Stimulated activated CD8-positive, alpha-beta memory T cell treated with anti-CD3 and anti-CD28 coated beads, Interleukin-7, amount 100 ng/mL, for 1 hour (primary cell): ENCODE results near the gene ARID5A.

Source experiments
- DNase-seq, 2 donors: peaks; one replicate each; pipeline ENCODE4 v3.0.0-alpha.2; 2020; ENCODE audit warnings: low read depth in 2 of 2

Gene ARID5A

DNA sequence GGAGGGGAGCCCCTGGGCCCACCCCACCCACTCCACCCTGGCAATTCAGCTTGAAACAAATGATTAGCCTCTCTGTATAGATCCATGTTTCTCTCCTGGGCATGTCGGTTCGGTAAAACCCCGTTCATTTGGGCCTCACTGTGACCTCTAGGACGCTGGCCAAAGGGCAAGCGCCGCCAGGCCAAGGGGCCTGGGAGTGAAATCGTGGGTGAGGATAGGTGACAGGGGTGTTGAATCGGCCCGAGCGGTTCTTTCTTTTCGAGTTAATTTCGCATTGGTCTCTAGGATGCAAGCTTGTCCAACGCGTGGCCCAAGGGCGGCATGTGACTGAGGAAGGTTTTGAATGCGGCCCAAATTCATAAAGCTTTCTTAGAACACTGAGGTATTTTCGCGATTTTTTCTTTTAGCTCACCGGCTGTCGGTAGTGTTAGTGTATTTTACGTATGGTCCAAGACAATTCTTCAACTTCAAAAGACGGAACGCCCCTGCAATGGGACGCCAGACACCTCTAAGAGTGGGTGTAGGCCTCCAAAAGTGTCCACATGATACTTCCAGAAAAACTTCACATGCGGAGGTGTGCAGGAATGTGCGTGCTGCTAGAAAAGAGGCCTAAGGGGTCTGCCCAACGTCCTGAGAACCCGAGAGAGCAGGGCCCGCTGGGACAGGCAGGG is 9.8 kb upstream of the ARID5A start:
- no peak for DNase-seq

DNA sequence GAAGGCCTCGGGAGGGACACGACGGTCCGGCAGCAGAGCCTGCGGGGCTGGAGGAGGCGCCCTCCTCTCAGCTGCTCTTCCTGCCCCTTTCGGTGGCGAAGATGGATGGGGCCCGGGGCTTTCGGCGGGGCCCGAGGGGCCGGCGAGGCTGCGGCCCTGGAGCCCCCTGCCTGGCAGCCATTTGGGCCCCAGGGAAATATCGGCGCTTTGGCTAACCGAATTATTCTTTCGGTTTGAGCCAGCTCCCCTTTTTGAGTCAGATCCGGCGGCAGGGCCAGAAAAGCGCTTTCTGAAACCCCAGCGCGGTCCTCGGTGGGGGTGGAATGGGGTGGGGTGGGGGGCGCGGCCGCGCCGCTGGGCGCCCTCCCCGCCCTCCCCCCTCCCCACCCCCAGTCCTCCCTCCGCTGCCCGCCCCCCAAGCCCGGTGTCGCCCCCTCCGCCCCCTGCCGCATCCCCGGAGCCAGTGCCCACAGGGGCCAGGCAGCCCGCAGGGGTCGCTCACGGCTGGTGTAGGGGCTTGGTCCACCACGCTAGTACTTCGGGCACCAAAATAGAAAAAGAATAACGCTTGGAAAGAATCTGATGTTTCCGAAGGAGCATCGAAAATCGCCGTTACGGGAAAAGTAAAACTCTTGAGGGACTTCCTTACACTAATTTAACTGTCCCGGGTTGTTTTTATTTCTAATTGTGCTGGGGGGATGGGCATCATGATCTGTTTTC is 9.1 kb upstream of the ARID5A start:
- DNase-seq, result peak in 1 of 2 donors; percentile 22

DNA sequence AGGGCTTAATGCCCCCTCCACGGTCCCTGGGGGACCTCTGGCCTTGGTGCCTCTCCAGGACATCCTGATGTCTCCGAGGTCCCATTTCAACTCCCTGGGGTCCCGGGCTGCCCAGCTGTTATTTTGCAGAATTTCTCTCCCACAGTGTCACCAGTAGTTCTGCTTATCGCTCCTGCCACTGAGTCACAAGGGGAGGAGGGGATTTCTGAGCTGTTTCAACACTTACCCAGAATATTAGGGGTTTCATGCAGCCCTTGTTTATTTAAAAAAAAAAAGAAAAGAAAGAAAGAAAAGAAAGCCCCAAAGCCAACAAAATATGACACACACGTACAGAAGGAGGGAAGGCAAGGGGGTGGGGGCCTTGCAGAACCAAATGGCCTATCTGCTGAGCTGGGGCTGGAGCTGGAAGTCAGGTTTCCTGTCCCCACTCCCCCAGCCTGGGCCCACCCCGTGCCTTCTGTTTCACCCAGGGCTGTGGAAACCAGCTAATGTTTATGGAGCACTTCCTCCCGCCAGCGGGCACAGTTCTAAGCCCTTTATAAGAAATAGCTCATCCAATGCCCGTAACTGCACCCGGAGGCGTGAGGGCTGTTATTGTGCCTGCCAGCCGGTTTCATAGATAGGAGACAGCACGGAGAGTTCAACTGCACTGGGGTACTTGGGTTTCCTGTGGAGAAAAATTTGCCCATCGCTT is 8.4 kb upstream of the ARID5A start:
- no peak for DNase-seq

DNA sequence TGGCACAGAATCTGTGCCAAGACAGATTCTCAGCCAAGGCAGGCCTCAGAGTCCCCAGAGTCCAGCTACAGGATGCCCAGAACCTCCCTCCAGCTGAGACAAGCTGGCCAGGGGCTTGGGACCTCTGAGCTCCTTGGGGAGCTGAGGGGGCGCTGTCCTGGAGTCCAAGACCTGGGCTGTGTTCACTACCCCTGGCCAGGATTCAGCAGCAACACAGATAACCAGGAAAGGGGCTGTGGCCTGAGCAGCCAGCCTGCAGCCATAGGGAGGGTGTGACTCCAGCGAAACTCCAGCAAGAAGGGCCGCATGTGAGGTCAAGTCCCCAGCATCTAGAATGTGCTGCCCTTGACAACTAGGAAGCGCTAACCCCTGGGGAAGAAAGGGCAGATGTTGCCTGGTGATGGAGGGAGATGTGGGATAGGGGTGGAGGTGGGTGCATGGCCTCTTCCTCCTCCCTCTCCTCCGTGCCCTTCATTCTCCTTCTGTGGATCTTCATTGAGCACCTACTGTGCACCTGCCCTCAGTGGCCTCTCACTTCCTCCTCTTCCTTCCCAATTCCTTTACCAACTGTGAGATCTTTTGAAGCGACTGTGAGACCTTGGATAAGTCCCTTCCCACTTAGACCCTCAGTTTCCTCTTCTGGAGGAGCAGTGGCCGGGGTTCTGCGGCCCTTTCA is 7.7 kb upstream of the ARID5A start:
- DNase-seq, result no peak

DNA sequence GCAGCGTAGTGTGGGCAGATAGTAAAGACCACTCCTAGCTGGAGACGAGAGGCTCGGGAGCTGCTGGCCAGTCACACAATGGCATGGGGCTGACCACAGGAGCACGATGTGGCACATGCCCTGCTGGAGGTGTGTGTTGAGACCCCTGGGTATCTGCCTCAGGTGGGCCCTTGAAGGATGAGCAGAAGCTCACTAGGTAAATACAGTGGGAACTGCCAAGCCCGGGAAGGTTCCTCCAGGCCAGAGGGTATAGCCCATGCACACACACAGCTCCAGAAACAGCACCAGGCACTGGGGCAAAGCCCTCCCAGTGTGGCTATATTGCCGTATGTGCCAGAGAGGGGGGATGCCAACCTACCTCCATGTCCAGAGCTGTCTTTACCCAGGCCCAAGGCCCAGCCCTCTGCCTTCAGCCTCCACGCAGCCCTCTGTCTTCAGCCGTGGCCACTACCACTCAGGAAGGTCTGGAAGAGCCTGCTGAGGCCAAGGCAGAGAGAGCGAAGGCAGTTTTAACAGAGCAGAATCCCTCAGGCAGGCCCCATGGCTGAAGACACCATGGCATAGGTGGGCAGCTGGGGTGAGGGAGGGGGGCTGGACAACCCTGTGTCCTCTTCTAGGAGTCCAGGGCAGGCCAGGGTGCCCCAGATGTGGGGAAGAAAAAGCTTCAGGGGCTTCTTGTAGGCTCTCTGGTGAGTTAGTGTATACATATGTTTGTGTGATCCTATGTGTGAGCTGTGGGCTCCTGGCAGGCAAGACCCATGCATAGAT is 7.0 kb upstream of the ARID5A start:
- no peak for DNase-seq

DNA sequence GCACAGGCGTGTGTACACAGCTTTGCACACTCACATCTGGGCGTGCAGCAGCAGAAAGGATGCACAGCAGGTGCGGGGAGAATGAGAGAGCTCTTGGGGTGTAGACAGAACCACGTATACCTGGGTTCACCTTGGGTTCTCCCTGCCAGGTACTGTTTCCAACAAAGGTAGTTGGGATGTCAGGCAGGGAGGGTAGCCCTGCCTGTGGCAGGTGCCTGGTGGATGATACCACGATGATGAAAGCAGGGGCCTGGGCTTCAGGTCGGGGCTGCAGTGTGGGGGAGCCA is 6.5 kb upstream of the ARID5A start:
- no peak for DNase-seq

DNA sequence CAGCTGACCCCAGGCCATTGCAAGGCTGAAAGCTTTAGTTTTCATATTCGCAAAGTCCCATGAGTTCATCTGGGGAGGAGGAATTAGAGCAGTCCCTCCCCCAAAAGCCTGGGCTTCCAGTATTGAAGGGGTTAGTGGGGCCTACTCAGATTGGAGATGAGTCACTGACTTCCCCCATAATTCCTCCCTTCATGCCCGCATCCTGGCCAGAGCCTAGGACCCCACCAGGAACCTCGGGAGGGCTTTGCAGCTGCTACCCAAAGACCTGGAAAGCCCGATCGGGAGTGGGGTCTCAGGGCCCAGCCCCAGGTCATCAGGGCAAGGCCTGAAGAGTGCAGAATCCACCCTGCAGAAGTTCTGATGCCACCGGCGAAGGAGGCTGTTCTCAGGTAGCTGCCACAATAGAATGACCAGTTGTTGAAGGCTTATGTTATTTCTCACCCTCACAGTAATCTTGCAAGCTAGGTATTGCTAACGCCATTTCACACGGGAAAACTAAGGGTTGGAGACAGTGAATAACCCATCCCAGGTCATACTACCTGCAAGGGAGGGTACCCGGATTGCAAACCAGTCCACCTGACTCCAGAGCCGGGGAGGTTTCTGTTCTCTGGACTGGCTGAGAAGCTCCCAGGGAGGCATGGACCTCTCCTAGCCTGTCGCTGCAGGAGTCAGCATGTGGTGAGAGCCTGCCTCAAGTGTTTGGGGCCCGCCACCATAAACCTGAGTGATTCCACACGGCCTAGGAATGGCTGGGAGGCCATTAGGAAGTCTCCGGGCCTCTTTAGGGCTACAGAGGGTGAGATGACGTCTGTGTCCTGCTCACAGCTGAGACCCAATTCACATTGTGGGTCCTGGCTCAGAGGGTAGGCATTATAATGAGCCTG is 5.8 kb upstream of the ARID5A start:
- no peak for DNase-seq

DNA sequence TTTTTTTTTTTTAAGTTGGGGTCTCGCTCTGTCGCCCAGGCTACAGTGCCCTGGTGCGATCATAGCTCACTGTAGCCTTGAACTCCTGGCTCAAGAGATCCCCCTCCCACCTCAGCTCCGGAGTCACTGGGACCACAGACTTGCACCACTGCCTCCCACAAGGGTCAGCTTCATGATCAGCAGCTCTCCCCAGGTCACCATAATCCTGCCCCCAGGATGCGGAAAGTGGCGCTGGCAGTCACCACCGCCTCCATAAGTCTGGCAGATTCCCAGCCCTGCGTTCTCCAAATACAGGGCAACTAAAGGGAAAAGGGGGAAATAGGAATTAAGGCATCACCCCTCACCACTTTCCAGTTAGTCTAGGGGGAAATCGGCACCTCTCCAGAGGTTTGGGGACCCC is 5.2 kb upstream of the ARID5A start:
- DNase-seq, result no peak

DNA sequence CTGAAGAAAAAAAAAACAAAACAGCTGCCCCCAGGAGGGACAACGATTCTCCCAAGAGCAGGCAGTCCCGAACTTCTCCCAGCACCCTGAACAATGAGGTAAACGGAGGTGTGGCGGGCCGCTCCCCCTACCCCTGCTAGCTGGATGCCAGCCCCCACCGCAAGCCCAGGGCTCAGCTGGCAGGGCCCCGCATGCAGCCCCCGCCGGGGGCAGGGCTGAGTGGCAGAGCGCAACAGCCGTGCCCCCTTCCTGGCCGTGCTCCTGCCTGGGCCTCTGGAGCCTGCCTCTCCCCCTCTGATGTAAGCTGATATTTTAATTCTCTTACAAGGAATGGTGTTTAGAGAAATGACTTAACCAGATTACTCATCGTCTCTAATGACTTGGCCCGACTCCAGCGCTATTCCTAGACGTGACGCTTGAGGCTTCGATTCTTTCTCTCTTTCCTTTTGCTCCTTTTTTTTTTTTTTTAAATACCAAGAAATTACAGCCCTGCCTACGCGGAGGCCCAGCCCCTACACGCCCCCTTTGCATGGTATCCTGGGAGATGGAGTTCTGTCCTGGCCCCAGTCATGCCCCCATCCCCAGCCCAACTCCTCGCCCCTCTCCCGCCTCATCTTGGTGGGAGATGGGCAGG is 4.6 kb upstream of the ARID5A start:
- peak; percentile 67 to 72 for DNase-seq

DNA sequence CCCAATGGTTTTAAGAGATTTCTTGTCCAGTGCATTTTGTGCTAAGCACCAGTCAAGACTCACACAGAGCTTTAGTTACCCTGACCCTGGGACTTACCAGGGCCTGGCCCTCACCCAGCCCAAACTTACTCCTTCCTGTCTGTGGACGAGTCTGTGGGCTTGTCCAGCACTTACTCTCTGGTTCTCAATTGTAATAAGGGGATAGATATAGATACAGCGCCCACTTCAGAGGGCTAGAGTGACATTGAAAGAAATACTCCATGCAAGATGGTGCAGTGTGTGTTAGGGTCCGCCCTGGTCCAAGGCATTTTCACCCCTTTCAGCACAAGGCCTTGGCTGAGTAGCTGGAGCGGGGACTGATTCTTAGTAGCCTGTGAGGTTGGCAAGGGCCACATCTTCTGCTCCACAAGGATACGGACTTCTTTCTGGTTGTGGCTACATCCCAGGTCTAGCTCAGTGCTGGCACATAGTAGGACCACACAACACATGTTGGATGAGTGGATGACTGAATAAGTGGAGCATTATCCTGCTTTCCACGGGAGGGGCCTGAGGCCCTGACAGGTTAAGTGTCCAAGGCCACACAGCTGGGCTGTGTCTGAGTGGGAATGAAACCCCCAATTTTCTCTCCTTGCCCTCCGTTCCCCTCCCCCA is 3.8 kb upstream of the ARID5A start:
- no peak for DNase-seq

DNA sequence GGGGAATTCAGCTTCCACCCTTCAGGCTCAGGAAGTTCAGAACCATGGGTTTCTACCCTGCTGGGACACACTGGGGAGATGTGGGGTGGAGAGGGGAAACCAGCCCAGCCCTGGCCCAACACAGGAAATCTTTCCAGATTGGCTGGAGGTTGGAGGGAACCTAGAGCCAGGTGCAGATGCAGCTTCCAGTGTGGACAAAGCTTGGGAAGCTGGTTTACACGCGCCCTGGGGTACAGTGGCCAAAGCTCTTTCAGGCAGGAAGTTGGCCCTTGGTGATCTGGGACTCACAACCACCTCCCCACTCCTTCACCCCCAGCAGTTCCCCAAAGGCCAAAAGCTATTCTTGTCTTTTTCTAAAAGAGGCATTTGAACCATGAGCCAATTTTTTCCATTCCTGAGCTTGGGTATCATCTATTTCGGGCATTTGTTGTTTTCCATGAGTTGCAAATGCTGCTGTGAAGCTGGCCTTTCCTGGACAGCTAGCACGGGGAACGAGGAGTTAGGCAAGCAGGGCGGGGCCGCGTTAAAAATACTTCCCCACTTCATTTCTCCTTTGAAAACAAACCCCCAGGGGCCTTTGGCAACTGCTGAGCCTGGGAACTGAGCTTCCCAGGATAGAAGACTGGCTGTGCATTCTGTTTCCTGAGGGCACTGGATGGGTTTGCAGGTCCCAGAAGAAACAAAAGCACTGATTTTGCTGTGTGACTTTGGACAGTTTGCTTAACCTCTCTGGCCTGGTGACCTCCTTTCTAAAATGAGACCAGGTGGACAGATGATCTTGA is 3.1 kb upstream of the ARID5A start:
- DNase-seq, result no peak

DNA sequence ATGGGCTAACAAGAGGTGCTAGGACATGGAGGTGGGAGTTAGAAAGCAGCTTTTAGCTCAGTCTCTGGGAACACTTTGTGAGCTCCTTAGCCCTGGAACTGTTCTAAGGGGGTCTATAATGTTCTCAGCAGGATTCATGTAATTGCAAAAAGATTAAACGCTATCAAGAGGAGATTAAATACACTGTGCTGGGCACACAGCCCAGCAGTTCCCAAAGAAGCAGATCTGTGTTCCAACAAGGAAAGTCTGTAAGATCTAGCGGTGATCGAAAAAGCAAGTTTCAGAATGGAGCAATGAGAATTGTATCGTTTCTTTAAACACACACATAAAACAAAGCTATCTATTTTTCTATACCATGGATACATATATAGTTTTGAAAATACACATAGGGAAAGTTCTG is 2.4 kb upstream of the ARID5A start:
- DNase-seq, result no peak

DNA sequence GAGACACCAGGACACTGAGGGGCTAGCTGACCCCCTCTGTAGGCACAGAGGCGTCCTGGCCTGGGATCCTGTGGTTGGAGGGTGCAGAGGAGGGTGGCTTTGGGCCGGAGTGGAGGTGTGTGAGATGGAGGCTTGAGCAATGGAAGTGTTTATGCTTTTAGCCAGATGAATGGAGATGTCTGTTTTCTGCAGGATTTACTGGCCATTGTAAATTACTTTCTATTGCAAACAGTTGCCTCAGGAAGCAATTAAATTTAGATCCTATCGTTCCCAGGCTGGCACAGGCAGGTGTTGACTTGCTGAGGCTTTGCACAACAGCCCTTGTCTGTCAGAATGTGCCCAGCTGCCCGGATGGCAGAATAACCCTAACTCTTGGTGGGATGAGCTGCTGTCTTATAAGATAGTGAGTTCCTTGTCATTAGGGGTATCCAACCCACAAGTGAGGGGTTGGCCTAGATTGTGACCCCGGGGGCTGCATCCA is 1.8 kb upstream of the ARID5A start:
- no peak for DNase-seq

DNA sequence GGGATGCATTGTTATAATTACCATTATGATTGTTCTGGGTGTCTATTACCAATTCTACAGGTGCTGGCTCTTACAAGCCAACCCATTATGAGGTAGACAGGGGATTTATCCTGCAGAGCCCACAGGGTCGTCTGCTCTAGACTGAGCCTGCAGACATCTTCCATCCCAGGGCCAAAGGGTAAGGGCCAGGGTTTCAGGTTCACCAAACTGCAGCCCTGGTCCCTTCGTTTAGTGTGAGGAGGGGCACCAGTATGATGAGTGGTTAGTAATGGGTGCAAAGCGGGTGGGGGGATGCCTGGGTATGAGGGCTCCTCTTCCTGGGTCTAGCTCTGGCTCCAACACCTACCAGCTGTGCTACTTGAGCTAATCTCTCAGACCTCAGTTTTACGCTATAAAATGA is 1.2 kb upstream of the ARID5A start:
- DNase-seq, result no peak

DNA sequence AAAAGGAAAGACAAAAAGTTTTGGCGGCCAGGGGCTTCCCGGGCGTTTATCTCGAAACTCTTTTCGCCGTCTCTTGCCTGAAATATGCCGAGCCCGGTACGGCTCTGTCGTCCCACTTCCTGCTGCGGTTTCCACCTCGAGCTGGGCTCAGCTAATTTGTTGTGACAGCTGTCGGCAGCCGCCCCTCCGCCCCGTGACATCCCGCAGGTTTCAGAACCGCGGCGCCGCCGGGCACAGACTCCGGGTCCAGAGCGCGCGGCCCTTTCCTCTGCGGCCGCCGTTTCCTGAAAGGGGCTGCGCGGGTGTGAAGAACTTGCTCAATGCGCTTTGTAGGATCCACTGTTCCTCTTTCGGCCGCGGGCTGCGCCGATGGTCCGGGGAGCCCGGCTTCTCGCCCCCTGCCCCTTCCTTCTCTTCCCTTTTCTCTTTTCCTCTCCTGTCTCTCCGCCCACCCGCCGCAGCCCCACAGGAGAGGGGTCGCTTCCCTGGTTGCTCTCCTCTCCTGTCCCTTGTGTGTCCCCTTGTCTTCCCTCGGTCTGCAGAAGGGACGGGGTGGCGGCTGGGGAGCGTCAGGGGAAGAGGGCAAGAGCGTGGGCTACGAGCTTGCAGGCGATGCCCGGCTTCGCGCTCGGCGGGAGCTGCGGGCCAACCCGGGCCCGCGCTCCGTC is 648 bp downstream of the ARID5A start:
- peak; percentile 72 to 76 for DNase-seq

DNA sequence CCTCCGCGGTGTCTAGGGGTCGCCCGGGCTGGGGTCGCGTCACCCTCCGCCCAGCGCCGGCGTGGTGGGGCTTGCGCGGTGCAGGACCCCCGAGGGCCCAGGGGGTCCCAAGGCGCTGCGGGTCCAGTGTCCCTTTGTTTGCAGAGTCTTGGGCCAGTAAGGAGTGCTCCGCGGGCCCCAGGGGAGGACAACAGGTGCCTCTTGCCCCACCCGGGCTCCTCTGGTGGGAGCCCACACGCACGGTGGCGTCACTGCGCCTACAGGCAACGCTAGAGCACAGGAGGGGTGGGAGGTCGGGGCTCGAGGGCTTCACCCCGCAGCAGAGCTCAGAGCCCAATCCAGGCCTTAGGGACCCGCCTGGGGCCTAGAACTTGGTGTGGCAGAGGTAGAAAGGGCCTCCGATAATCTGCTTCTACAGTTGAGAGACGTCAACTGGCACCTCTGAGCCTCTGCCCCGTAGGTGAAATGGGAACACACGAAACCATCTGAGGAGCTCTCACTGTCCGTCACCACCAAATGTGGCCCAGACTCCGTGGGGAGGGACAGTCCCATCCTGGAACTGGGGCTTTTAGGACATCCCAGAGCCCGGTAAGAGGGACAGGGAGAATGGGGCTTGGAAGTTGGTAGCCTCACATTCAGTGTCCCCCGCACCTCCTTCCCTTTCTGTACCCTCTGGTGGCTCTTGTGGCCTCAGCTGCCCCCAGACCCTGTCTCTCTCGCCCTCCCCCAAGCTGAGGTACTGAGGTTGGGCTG is 1.4 kb downstream of the ARID5A start:
- DNase-seq, result no peak

DNA sequence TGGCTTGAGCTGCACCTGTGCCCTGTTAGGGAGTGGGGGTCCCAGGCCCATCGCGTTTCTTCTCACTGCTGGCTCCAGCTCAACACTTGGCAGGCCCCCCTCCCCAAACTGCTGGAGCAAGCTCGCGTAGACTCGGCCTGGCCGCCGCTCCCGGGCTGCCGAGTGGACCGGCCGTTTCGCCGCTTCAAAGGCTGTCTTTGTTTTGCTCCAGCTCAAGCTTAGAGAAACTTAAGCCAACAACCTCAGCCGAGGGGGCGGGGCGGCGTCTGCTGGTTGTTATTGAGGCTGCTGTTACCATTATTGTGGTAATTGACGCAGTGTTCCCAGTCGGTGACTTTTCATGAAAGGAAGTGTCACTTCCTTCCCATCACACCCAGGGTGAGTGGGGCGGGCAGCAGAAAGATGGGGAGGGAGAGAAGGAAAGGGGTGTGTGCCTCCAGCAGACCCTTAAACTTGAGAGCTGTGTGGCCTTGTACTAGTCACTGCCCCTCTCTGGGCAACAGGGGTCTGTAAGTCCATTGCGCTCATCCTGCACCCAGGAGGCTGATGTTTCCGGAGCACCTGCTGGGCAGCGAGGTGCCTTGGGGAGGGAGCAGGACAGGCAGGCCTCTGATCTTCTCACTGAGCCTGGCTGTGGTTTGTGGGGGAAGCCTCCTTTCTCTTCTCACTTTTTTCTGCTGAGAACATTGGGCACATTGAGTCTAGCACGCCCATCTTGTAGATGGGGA is 2.1 kb downstream of the ARID5A start:
- peak; percentile 76 to 85 for DNase-seq
